GM19240 (cell line): ENCODE results near the gene KDM7A.
"Not testable (repeated sequence)": the region's sequence is repeated elsewhere in the genome, so short reads cannot be mapped to it uniquely, and the experiment has no call there.

Experiments
- DNase-seq: peaks from one replicate; pipeline ENCODE4 v3.0.0; 2011; ENCODE audit warnings: low spot score; ENCODE audit not compliant: insufficient read length

KDM7A gene

GRCh38 chr7:140176811-140177702, at the start of gene KDM7A:
KDM7A (minus strand) TSS chr7:140176983; CDS start chr7:140176937, 46 bp downstream.
- DNase-seq = peak; percentile 76

GRCh38 chr7:140225562-140226249, 48.9 kb upstream of the KDM7A start:
- DNase-seq = no peak

DNA sequence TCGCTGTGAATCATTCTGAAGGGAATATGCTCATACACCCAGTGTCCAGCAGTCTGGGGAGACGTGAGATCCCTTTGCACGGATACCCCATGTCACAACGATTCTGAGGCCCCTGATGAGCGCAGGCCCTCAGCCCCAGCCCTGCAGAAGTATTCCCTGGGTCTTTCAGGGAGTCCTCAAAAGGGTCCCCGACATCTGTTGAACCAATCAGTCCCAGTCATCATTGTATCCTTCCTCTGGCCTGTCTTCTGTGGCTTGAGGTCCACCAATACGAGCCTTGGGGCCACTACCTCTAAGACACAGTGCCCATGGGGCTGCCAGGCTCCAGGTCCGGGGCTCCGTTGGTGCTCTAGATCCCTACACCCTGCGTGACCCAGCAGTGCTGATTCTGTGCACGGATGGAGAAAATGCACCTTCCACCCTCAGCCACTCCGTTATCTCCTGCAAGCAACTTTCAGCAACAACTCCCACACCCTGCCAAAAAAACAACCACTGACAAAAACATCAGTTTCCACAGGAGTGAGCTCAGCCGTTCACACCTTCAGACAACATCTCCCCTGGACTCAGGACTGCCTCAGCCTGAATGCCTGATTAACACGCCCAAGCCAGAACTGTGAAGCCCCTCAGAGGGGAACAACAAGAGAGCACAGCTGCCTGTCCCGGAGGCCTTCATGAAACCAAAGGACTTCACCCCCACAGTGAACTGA, 46.9 kb upstream of the KDM7A start:
- no peak for DNase-seq

GRCh38 chr7:140222814-140223213, 46.0 kb upstream of the KDM7A start:
- no peak for DNase-seq

- no peak for DNase-seq
Measured at GRCh38 chr7:140219672-140220524, 43.1 kb upstream of the KDM7A start.

DNA sequence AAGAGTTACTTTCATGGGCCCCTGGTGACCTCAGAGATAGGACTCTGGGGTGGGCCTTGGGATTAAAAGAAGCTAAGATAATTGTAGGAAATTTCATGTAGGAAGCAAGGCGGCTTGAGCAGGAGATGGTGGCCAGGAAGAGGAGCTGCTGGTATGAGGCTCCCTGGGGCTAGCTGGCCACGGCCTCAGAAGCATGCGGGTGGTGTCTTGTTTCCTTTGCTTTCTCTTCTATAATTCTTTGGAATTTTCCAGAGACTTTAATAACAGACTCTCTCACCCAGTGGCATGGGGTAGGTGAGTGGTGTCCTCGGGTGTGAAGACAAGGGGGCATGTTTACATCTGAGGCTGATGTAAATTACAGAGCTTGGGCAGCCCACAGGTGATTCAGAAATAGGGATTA, 41.9 kb upstream of the KDM7A start:
- no peak for DNase-seq

- DNase-seq = no peak
Measured at GRCh38 chr7:140217750-140218501, 41.1 kb upstream of the KDM7A start.

DNA sequence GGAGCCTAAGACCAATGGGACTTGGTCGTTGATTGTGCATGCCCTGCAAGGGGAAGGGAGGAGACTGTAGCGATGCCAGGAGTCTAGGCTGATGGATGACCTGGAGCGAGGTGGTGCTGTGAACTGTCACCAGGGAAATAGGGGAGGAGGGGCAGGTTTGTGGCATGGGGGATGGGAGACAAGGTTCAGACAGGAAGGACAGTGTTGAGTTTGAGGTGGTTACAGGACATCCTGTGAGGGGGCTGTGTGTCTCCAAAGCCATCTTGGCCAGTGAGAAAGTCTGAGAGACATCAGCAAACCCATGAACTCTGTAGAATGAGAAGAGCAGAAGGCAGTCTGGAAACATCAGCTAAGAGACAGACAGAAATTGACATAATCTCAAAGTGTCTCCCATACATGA, 38.5 kb upstream of the KDM7A start:
- no peak for DNase-seq

DNA sequence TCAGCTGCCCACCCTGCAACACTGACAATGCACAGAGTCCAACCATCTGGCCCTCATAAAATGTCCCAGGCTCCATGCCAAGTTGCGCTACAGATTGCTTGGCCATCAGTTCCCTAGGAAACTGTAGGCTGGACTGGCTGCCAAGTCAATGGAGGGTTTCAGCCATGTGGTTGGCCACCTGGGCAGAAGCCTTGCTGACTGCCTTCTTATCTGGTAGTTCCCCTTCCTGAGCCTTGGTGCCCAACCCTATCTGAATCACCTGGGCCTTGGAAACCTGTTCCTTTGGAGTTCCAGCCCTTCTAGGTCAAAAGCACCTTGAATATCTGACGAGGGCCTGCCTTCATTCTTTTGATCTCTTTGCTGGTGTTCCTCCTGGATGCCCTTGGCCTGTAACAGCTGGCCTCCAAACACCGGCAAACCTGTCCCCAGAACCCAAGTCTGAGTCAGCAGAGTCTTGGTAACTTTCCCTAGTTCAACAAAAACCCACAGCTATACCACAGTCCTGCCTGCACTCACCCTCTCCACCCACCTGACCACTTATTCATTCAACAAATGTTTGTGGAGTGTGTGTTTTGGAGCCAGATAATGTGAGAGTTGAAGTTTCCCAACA, 37.4 kb upstream of the KDM7A start:
- DNase-seq = no peak

DNA sequence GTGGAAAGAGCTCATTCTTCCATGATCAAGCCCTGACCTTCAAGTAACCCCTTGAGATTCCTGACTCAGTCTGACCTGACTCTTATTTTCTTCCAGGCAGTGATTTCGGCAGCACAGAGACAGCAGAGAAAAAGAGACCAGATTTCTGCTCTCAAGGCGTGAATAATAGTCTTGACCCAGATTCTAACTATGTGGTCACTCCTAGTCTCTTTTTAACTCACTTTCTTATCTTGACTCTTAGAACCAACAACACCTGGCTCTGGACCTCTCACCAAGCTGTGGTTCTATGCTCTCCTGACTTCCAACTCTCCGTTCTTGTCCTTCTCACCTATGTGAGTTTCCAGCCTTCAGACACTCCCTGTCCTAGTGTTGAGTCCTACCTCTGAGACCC, 36.9 kb upstream of the KDM7A start:
- DNase-seq = no peak

- DNase-seq = no peak
Measured at GRCh38 chr7:140212100-140212881, 35.5 kb upstream of the KDM7A start.

- DNase-seq = no peak
Measured at GRCh38 chr7:140211698-140212097, 34.9 kb upstream of the KDM7A start.

DNA sequence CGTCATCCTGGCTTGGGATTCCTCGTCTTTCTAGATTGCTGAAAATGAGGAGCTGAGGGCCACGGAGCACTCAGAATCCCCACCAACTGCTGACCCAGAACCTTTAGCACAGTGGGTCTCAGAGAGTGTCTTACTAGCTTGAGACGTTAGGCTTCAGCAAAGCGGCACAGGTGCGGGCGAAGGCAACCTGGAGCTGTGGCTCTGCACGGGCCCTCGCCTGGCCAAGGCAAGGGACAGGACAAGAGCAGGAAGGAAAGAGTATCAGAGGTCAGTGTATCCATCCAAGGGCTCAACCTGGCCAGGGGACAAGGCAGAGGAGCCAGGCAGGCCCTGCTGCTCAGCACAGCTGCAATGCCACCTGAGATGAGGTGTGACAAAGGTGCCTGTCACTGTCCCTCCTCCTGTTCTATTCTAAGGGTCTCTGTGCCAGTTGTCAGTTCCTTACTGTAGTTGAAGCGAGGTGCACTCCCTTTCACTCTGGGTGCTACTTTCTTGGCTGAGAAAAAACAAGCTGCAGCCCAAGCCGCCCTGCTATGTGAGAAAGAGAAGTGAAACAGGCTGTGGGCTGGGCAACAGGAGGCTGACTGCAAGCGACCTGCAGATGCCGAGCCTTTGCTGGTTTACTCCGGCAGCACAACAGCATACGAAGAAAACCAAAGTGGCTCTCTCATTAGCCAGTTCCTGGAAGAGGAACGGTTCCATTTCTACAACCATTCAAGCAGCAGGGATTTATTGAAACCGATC, 33.3 kb upstream of the KDM7A start:
- peak; percentile 79 for DNase-seq

DNA sequence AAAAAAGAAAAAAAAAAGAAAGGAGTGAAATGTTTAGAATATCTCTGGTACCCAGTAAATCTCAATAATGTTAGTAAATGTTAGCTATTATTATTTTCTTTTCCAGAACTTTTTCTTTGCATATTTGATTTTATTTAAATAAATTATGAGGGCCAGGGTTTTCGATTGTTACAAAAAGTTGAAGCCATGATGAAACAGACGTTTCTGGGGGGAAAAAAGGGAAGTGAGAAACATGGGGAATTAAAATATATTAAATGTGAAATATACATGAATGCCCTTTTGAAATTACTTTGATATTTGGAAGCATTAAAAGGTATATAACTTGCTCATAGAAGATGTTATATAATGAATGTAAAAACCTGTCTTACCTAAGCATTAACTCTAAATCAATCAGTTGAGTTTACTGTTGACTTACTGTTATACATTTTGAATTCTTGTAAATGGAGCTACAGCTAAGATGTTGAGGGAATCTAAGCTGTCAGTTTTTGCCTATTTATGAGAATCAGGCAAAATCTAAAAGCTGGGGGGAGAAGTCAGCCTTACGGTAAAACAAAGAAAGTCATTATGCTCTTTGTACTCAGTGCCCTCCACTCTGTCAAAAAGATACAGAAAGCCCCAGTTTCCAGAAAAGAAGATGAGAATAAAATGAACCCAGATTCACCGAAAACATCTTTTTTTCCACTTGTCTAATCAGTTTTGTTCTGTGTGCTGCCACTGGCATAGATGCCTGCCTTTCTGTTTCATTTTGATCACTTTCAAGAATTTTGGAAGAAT, 30.0 kb upstream of the KDM7A start:
- DNase-seq = no peak

- DNase-seq = no peak
Measured at GRCh38 chr7:140205600-140205999, 28.8 kb upstream of the KDM7A start.

DNA sequence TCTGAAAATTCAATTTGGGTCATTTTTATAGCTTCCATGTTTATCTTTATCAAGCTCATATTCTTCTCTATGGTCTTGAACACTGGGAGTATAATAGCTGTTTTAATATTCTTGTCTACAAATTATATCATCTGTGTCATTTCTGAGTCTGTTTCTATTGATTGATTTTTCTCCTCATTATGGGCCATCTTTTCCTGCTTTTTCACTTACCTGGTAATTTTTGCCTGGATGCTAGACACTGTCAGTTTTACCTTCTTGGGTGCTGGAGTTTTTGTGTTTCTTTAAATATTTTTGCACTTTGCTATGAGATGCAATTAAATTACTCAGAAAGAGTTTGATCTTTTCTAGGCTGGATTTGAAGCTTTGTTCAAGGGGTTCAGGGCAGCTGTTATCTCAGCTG, 26.8 kb upstream of the KDM7A start:
- DNase-seq = no peak

GRCh38 chr7:140202942-140203341, 26.2 kb upstream of the KDM7A start:
- not testable (repeated sequence) for DNase-seq

GRCh38 chr7:140201393-140201792, 24.6 kb upstream of the KDM7A start:
- no peak for DNase-seq
